K562 (cell line): ENCODE data around the gene TBX6. TPM values are rescaled to one million over a fixed set of nuclear protein-coding genes. Genes with fewer than 3 reads are reported as not detected.

ENCODE experiments used
- ATAC-seq: fragments of 200-7000 bp; cut with Tn5 transposase; 3 replicates; pipeline ENCODE4 v1.9.1; 2020; ENCODE audit warnings: moderate library complexity
- BruUV-seq: library from RNA; stranded (reverse); fragments of 400-500 nt; replicated peaks from 2 replicates; lab custom pipeline; 2021; lab: Mats Ljungman, UMichigan
- CTCF ChIA-PET: fragments of 300-600 bp; formaldehyde crosslinking; extraction: SDS; loops from one replicate; lab custom pipeline; 2021; ENCODE audit warnings: low intra/inter-chr PET ratio; lab: Yijun Ruan, JAX
- POLR2A ChIA-PET: fragments of 300-600, 350-650 bp; sonication (Branson Sonifier 250); formaldehyde crosslinking; extraction: SDS; loops from one replicate; lab custom pipeline; 2021; ENCODE audit warnings: antibody characterized with exemption, inconsistent platforms; lab: Yijun Ruan, JAX
- DNase-seq, 4 experiments: peaks; one replicate each; pipeline versions ENCODE4 v3.0.0 to v3.0.0-alpha.2; 2011 to 2018; ENCODE audit warnings: low spot score in 3 of 4, mixed read lengths in 3 of 4; ENCODE audit errors: extremely low read depth in 1 of 4
- FAIRE-seq: peaks from 2 replicates; lab custom pipeline; 2011; peaks lifted over from hg19 to GRCh38; lab: Jason Lieb, UNC
- H2AFZ ChIP-seq: 2 replicates; pipeline ENCODE4 v1.6.0; 2011; ENCODE audit warnings: low read depth, low read length, control low read depth, inconsistent platforms
- H3K27ac ChIP-seq: fragments of 200-600 bp; 3 replicates; pipeline ENCODE4 v1.8.0; 2011; ENCODE audit warnings: low read depth, mild to moderate bottlenecking, control low read depth, inconsistent platforms, low read length, moderate library complexity, mixed read lengths; ENCODE audit errors: extremely low read depth
- H3K27me3 ChIP-seq, 2 experiments: fragments of 300-600 bp in 1 of 2; 2 replicates in 1 of 2; 3 replicates in 1 of 2; pipeline versions ENCODE4 v1.6.0 to v1.8.0; 2011; ENCODE audit warnings: inconsistent platforms in 2 of 2, low read length in 2 of 2, mild to moderate bottlenecking in 1 of 2, mixed read lengths in 1 of 2, moderate library complexity in 1 of 2; ENCODE audit not compliant: control insufficient read depth in 2 of 2, insufficient read depth in 2 of 2
- H3K36me3 ChIP-seq: fragments of 300-600 bp; 3 replicates; pipeline ENCODE4 v1.8.0; 2011; ENCODE audit warnings: mild to moderate bottlenecking, low read length, inconsistent platforms; ENCODE audit not compliant: control insufficient read depth, insufficient read depth
- H3K4me1 ChIP-seq, 2 experiments: fragments of 200-600 bp in 1 of 2; replicated peaks in 1 of 2; 2 replicates in 1 of 2; 3 replicates in 1 of 2; pipeline versions ENCODE4 v1.5.1 to v1.8.0; 2011; ENCODE audit warnings: inconsistent platforms in 2 of 2, low read length in 2 of 2, mild to moderate bottlenecking in 1 of 2, mixed read lengths in 1 of 2, moderate library complexity in 1 of 2; ENCODE audit not compliant: control insufficient read depth in 2 of 2, insufficient read depth in 2 of 2
- H3K4me2 ChIP-seq: 2 replicates; pipeline ENCODE4 v1.6.1; 2011; ENCODE audit warnings: low read length, control low read depth, inconsistent platforms, mixed read lengths; ENCODE audit not compliant: insufficient read depth
- H3K4me3 ChIP-seq: fragments of 200-600 bp; sonication (generic), shearing (Covaris generic); 2 replicates; pipeline ENCODE4 v1.5.1; 2016; ENCODE audit warnings: control low read depth, inconsistent platforms
- H3K79me2 ChIP-seq: fragments of 200-600 bp; 3 replicates; pipeline ENCODE4 v1.8.0; 2011; ENCODE audit warnings: low read length, inconsistent platforms; ENCODE audit not compliant: control insufficient read depth, insufficient read depth
- H3K9ac ChIP-seq, 2 experiments: 2 replicates each; pipeline versions ENCODE4 v1.6.0 to v1.6.1; 2011; ENCODE audit warnings: low read depth in 2 of 2, low read length in 2 of 2, control low read depth in 1 of 2, inconsistent platforms in 1 of 2, mild to moderate bottlenecking in 1 of 2, mixed read lengths in 1 of 2; ENCODE audit not compliant: insufficient read depth in 1 of 2
- H3K9me1 ChIP-seq: one replicate; pipeline ENCODE4 v1.6.0; 2011; ENCODE audit warnings: inconsistent platforms, mild to moderate bottlenecking, low read length, moderate library complexity; ENCODE audit not compliant: control insufficient read depth, insufficient read depth
- H3K9me3 ChIP-seq: replicated peaks from 2 replicates; pipeline ENCODE4 v1.5.1; 2011; ENCODE audit warnings: low read depth, low read length, inconsistent platforms; ENCODE audit not compliant: control insufficient read depth, insufficient read depth
- H4K20me1 ChIP-seq: replicated peaks from 2 replicates; pipeline ENCODE4 v1.6.1; 2011; ENCODE audit warnings: low read length, inconsistent platforms, mixed read lengths; ENCODE audit not compliant: control insufficient read depth, insufficient read depth
- FOXP1 ChIP-seq: sonication (generic); formaldehyde crosslinking; IDR thresholded peaks from 2 replicates; pipeline ENCODE4 v1.8.0; 2022; ENCODE audit warnings: mild to moderate bottlenecking, missing genetic modification reagents
- KDM5B ChIP-seq: fragments of 200-600 bp; sonication (generic); IDR thresholded peaks from 2 replicates; pipeline ENCODE4 v1.6.1; 2012; ENCODE audit warnings: low read depth, mild to moderate bottlenecking, moderate library complexity, low read length, control low read depth, inconsistent platforms; ENCODE audit not compliant: insufficient replicate concordance
- NCOR1 ChIP-seq: fragments of 450-650 bp; IDR thresholded peaks from 2 replicates; pipeline ENCODE4 v1.6.1; 2016; ENCODE audit warnings: mild to moderate bottlenecking, moderate library complexity
- POLR2G ChIP-seq: fragments of 200-400 bp; formaldehyde crosslinking; IDR thresholded peaks from 2 replicates; pipeline ENCODE4 v1.6.1; 2017; ENCODE audit warnings: low read depth, mild to moderate bottlenecking, antibody characterized with exemption, low read length, moderate library complexity
- RBFOX2 ChIP-seq: fragments of 200-400 bp; formaldehyde crosslinking; IDR thresholded peaks from 2 replicates; pipeline ENCODE4 v1.6.1; 2017; ENCODE audit warnings: low read depth, mild to moderate bottlenecking, low read length, moderate library complexity
- TBL1XR1 ChIP-seq, 2 experiments: IDR thresholded peaks; 2 replicates each; pipeline ENCODE4 v1.6.1; 2012; ENCODE audit warnings: improper control_type of control experiment in 2 of 2, low read length in 2 of 2, mild to moderate bottlenecking in 1 of 2
- WGBS: fragments of 100-300 bp; shearing (Covaris generic); methylation state at CpG from one replicate; pipeline ENCODE4 v1.1.6; 2016; ENCODE audit warnings: low coverage, mixed read lengths; ENCODE audit not compliant: insufficient coverage; ENCODE audit errors: missing lambda C conversion rate; 5-methylcytosine and 5-hydroxymethylcytosine counted together
- in situ Hi-C: fragments of 300-500 bp; cut with MboI; formaldehyde crosslinking; loops from 4 replicates; pipeline ENCODE4 v1.15.0; 2018; ENCODE audit warnings: inconsistent platforms, mixed read lengths
- intact Hi-C: fragments of 100-400 bp; cut with micrococcal nuclease; formaldehyde crosslinking; loops from 2 replicates; pipeline ENCODE4 v1.14.2; 2022
- polyA plus RNA-seq, 8 experiments: library from polyadenylated mRNA; depleted of rRNA in 4 of 8; stranded (reverse) in 5 of 8; unstranded in 3 of 8; fragments of >200 nt; fragmentation: Nextera tagmentation in 2 of 8; fragmentation: Illumina TruSeq in 1 of 8; extraction: Ambion mirVana in 2 of 8; extraction: Trizol in 1 of 8; gene quantifications; 2 replicates each; pipeline versions ENCODE4 v1.2.1 to v1.2.3, GENCODE V29; 2011 to 2014; ENCODE audit warnings: inconsistent platforms in 1 of 8, missing spikeins in 1 of 8
- total RNA-seq, 7 experiments: library from RNA; depleted of rRNA in 6 of 7; stranded (reverse); fragments of >200 nt in 6 of 7; fragmentation: Illumina TruSeq in 2 of 7; extraction: Trizol in 2 of 7; gene quantifications; 2 replicates each; pipeline versions ENCODE4 v1.2.1 to v1.2.3, GENCODE V29; 2011 to 2021; ENCODE audit warnings: low replicate concordance in 1 of 7
- TF ChIP-seq, protein P1 (sequence below): sonication (generic); formaldehyde crosslinking; IDR thresholded peaks from 2 replicates; pipeline ENCODE4 v1.9.0; 2022; ENCODE audit warnings: mild to moderate bottlenecking, missing genetic modification reagents
- TF ChIP-seq, protein P2 (sequence below): sonication (generic); formaldehyde crosslinking; IDR thresholded peaks from 2 replicates; pipeline ENCODE4 v1.8.0; 2022; ENCODE audit warnings: mild to moderate bottlenecking, missing genetic modification reagents

Gene TBX6
- total and polyA plus RNA-seq, 9 of the 15 experiments (the other 6 are each of a cell fraction or from before 2014, with no cell fraction given), result 0.07 to 0.58 (median 0.11) TPM; not detected in 2

DNA sequence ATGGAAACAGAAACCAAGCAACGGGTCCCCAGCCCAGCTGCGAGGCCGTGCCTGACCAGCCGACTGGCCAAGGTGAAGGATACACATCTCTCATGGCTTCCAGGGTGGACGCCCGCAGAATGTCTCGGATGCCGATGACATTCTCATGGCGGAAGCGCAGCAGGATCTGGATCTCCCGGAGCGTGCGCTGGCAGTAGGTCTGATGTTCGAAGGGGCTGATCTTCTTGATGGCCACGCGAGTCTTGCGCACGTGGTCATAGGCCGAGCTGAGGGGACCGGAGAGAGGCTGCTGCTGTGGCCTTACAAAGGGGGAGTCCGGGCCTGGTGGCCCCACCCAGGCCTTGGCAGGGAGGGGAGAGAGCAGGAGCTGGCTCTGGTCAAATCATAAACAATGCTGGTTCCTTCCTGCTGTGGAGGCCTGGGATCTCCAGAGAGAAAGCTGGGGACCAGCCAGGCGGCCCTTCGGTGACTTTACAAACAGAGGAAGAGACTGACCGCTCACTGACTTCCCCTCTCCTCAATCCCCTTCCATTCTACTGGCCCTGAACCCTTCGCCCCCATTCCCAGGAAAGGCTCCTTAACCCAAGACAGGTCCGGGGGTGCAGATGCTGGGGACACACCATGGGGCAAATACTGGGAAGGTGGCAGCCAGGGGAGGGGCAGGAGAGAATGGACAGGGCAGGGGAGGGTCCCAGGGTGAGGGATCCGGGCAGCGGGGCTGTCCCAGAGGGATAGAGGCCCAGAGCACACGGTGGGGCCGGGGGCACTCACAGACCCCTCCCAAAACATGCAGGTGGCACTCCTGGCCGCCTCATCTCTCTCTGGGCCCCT, 30.2 kb upstream of the TBX6 start:
- CTCF ChIA-PET, result no interaction called here

More for the DNA sequence above, 30.2 kb upstream of the TBX6 start:
- peak overlapping the region; percentile 44 to 96; a peak in 3 of 4 replicates for H3K9ac ChIP-seq
- peaks cover 3% of the 10 kb centered on the region; the same call in 1 of the 3 replicates for H3K79me2 ChIP-seq
- 0 out of 3 replicates have a peak overlapping the region, but pooled peaks have one; percentile 80 for H3K27ac ChIP-seq
- no peaks in the 10 kb centered on the region for H3K27me3 ChIP-seq
- FAIRE-seq (no peak), DNase-seq (no peak), ATAC-seq (no peak; the same call in 2 of the 3 replicates)
- H3K4me1 ChIP-seq, result peaks cover 0 to 23% of the 10 kb centered on the region in 2 experiments; a peak in 4 of 5 replicates
- POLR2A ChIA-PET, result interaction anchor here (0.8 kb wide), 1 partner anchor 30 kb away, joined by 3 read pairs; no protein-coding TSS in a partner anchor
- TF ChIP-seq NCOR1 (no peak), POLR2G (0 out of 2 replicates have a peak, but pooled peaks have one; percentile 18), FOXP1 (0 out of 2 replicates have a peak, but pooled peaks have one; percentile 25), KDM5B (peak; percentile 9), TBL1XR1 (IDR thresholded peaks at IDR 0.05; ENCODE audit: low read length in 2 of 2) (no peak), RBFOX2 (peak; percentile 36)
- TF ChIP-seq, protein P1, sequence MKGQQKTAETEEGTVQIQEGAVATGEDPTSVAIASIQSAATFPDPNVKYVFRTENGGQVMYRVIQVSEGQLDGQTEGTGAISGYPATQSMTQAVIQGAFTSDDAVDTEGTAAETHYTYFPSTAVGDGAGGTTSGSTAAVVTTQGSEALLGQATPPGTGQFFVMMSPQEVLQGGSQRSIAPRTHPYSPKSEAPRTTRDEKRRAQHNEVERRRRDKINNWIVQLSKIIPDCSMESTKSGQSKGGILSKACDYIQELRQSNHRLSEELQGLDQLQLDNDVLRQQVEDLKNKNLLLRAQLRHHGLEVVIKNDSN (CRISPR knock-in tag), result 0 out of 2 replicates have a peak, but pooled peaks have one; percentile 10
- TF ChIP-seq, protein P2, sequence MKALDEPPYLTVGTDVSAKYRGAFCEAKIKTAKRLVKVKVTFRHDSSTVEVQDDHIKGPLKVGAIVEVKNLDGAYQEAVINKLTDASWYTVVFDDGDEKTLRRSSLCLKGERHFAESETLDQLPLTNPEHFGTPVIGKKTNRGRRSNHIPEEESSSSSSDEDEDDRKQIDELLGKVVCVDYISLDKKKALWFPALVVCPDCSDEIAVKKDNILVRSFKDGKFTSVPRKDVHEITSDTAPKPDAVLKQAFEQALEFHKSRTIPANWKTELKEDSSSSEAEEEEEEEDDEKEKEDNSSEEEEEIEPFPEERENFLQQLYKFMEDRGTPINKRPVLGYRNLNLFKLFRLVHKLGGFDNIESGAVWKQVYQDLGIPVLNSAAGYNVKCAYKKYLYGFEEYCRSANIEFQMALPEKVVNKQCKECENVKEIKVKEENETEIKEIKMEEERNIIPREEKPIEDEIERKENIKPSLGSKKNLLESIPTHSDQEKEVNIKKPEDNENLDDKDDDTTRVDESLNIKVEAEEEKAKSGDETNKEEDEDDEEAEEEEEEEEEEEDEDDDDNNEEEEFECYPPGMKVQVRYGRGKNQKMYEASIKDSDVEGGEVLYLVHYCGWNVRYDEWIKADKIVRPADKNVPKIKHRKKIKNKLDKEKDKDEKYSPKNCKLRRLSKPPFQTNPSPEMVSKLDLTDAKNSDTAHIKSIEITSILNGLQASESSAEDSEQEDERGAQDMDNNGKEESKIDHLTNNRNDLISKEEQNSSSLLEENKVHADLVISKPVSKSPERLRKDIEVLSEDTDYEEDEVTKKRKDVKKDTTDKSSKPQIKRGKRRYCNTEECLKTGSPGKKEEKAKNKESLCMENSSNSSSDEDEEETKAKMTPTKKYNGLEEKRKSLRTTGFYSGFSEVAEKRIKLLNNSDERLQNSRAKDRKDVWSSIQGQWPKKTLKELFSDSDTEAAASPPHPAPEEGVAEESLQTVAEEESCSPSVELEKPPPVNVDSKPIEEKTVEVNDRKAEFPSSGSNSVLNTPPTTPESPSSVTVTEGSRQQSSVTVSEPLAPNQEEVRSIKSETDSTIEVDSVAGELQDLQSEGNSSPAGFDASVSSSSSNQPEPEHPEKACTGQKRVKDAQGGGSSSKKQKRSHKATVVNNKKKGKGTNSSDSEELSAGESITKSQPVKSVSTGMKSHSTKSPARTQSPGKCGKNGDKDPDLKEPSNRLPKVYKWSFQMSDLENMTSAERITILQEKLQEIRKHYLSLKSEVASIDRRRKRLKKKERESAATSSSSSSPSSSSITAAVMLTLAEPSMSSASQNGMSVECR, result peak; percentile 37; the same call in 1 of the 2 replicates
- H3K4me3 ChIP-seq, result peak overlapping the region; percentile 60
- H4K20me1 ChIP-seq, result no peaks in the 10 kb centered on the region
- H2AFZ ChIP-seq, result no peak overlapping the region
- in situ Hi-C loops (no loop called here), intact Hi-C loops (no loop called here)
- peaks cover 8% of the 10 kb centered on the region; the same call in 1 of the 3 replicates for H3K36me3 ChIP-seq
- no peaks in the 10 kb centered on the region for H3K9me3 ChIP-seq
- 69% methylated on average over 29 of the region's 31 CpGs for WGBS
- no TSS peak for BruUV-seq
- H3K9me1 ChIP-seq, result no peaks in the 10 kb centered on the region
- H3K4me2 ChIP-seq, result peak overlapping the region; percentile 80
